HG02798 (cell line): Measurements from ENCODE around the gene ANKH.

ENCODE experiments used
- ATAC-seq: cut with Tn5 transposase; IDR thresholded peaks from one replicate; pipeline ENCODE4 v1.9.1; 2021; ENCODE audit warnings: mild to moderate bottlenecking; ENCODE audit not compliant: unreplicated experiment, poor library complexity

Gene ANKH

GRCh38 chr5:14834584-14835550, 36.7 kb downstream of the ANKH start:
- ATAC-seq = no peak

- ATAC-seq = no peak
Observed at GRCh38 chr5:14834062-14834461, 37.5 kb downstream of the ANKH start.

DNA sequence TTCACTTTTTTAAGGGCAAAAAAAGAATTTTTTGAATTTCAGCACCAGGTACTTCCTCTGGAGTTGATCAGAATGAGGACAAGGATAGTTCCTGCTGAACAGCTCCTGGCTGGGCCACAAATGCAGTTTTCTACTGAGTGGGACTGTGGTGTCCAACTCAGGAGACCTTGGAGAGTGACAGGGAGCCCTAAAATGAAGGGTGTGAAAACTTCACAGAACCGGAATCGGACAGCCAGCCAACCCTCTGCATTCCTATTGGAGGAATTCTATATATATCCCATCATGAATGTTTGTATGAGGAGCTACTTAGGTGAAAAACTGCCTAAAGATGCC, 40.6 kb downstream of the ANKH start:
- no peak for ATAC-seq

GRCh38 chr5:14830210-14831005, 41.2 kb downstream of the ANKH start:
- no peak for ATAC-seq

DNA sequence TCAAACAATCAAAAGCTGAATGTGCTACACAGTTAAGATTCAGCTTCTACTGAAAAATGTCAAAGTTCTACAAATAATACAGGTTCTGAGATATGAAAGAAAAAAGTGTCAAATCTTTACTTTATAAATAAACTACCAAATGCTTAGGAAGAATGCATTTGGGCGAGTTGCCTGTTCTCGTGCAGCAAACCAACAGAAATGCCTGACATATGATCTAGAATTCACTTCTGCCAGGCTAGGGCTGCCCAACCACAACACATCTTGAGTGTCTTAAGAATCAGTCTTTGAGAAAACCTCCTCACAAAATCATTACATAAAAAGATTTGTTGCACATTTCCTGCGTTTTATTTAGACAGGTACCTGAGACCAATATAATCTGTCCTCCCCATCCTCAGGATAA, 42.2 kb downstream of the ANKH start:
- ATAC-seq = no peak

GRCh38 chr5:14826714-14827113, 44.9 kb downstream of the ANKH start:
- ATAC-seq = no peak

GRCh38 chr5:14825977-14826376, 45.6 kb downstream of the ANKH start:
- ATAC-seq = no peak

DNA sequence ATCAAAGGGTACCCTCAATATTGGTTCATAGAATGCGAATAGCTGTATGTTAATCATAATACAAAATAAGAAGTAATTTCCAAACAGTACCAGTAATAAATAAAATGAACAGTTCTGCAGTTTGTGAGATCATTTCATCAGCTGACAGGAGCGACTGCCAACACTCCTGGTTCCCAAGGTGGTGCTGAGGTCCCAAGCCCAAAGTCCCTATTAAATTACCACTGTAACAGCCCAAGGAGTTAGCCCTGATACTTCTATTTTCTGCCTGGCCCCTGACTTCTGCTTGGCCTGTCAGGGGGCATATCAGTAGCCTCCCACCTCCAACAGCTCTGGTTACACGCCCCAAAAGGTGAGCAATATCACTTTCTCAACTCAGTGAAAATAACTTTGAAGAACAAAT, 47.1 kb downstream of the ANKH start:
- no peak for ATAC-seq

GRCh38 chr5:14821100-14821845, 50.3 kb downstream of the ANKH start:
- ATAC-seq = no peak

- no peak for ATAC-seq
Observed at GRCh38 chr5:14818931-14819790, 52.4 kb downstream of the ANKH start.

GRCh38 chr5:14817762-14818136, 53.8 kb downstream of the ANKH start:
- peak; percentile 69 for ATAC-seq

- ATAC-seq = peak; percentile 67
Observed at GRCh38 chr5:14816999-14817761, 54.4 kb downstream of the ANKH start.

DNA sequence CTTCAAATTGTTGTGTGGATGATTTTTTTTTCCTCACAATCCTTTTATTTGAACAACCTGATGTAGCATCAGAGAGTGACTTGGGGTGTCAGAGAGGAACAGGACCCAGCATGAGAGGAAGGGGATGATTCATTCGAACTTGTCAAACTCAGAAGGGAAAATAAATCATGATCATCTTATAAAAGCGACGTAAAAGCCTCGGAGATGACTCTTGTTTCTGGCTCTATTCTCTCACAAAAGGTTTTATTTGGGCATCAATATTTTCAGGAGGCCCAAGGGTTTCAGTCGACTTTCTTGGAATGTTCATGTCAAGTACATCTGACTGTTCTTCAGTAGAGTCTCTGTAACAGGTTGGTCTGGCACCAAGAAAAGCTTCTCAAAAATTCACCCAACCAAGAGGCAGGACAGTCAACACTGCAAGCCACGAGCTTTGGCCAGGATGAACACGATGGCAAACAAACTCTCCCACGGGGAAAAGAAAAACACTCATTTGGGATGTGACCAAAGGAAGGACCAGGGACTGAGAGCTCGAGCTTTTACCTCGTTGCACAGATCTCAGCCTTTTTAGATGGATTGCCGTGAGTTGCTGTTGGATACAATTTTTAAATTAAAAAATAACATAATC, 55.1 kb downstream of the ANKH start:
- no peak for ATAC-seq

GRCh38 chr5:14813747-14814146, 57.8 kb downstream of the ANKH start:
- no peak for ATAC-seq

- no peak for ATAC-seq
Observed at GRCh38 chr5:14812166-14812565, 59.4 kb downstream of the ANKH start.

DNA sequence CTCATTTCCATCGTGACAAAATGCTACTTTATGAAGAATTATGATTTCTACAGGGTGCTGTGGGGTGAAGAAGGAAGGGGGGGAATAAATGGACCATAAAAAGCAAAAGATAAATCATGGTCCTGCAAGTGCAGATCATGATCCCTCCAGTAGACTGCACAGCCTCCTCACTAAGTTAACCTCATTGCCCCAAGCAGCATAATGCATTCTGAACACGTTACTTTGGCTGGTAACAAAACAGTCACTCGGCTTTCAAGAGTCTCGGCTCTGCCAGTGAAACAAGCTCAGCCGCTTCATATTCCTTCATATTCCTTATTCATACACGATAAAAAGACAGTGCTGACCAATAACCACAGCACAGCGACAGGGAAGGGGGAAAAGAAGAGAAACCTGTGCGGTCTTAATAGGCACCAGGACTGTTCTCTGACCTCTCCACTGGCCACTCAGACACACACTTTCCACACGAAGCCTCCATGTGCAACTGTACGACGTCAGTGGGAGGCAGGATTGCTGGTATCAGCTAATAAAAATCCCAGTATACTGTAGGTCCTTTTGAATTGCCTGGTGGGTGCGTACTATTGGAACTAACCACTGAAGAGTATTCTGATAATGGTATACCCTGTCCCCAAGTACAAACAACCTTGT, 60.5 kb downstream of the ANKH start:
- ATAC-seq = no peak

DNA sequence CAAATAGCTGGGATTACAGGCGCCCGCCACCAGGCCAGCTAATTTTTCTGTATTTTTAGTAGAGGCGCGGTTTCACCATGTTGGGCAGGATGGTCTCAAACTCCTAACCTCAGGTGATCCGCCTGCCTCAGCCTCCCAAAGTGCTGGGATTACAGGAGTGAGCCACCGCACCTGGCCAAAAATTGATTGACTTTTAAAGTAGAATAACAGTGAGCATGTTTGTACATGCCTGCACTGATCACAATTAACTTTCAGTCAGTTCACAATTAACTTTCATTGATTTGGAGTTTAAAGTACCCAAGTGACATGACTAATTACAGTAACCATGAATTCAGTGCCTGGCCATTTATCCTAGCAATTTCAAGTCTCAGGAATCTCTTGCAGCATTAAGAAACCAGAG, 61.3 kb downstream of the ANKH start:
- no peak for ATAC-seq
